GM18858 (cell line): ENCODE results near the gene CPED1.
A peak's percentile ranks its signal among the peaks of the same experiment; 100 is the strongest.

Source experiments
- ATAC-seq: cut with Tn5 transposase; IDR thresholded peaks from one replicate; pipeline ENCODE4 v1.9.1; 2021; ENCODE audit not compliant: unreplicated experiment

CPED1 gene

GRCh38 chr7:121137580-121137979 lies 149.1 kb downstream of the CPED1 start:
- ATAC-seq = no peak

GRCh38 chr7:121138262-121138933 lies 149.9 kb downstream of the CPED1 start:
- ATAC-seq = peak; percentile 100

DNA sequence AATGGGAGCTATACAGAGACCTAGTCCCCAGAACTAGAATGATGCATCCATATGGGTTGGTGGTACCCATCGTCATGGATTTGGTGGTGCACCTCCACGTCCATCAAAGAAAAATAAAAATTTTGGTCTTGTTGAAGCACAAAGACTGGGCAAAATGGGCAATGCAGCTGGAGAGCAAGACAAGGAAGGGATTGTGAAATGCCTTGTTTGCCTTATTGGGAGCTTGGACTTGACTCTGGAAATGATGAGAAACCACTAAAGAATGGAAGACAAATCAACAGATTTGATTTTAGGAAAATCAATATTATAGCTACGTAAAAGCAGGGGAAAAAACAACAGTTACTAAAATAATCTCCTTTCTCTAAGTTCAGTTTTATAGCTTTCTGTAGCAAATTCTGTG lies 150.9 kb downstream of the CPED1 start:
- no peak for ATAC-seq

- no peak for ATAC-seq
Measured at GRCh38 chr7:121140790-121141189, 152.3 kb downstream of the CPED1 start.

DNA sequence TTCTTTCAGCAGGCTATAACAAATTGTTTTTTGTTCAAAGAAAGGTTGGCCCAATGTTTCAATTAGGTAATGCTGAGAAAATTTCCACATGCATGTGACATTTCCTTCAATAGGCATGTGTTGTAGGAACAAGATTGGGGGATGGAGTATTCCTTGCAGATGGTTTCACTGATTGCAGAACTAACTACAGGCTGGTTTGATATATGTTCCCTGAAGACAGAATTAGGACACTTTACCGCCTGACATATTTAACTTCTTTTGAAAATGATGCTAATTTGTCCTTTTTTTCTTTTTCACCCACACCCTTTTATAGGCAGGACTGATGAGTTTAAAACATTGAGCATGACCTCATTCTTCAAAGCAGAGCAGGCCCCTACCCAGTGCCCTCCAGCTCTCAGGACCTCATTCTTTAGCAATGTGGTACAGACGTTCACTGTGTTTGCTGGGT lies 163.3 kb downstream of the CPED1 start:
- no peak for ATAC-seq

- no peak for ATAC-seq
Measured at GRCh38 chr7:121153411-121153810, 164.9 kb downstream of the CPED1 start.

GRCh38 chr7:121153995-121154394 lies 165.5 kb downstream of the CPED1 start:
- no peak for ATAC-seq

DNA sequence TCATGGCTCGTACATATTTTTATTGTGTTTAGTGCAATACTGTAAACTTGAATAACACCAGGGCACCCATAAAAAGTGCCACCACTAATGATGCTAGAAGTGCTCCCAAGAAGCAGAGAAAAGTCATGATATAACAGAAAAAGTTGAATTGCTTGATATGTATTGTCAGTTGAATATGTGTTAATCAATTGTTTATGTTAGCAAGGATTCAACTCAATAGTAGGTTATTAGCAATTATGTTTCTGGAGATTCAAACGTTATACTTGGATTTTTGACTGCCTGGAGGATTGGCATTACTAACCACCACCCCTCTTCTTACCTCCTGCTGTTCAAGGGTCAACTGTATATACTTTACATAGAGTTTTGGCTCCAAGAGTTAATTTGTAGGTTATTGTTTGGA lies 168.3 kb downstream of the CPED1 start:
- no peak for ATAC-seq

GRCh38 chr7:121157341-121157751 lies 168.8 kb downstream of the CPED1 start:
- no peak for ATAC-seq

GRCh38 chr7:121157885-121158590 lies 169.5 kb downstream of the CPED1 start:
- ATAC-seq = no peak

DNA sequence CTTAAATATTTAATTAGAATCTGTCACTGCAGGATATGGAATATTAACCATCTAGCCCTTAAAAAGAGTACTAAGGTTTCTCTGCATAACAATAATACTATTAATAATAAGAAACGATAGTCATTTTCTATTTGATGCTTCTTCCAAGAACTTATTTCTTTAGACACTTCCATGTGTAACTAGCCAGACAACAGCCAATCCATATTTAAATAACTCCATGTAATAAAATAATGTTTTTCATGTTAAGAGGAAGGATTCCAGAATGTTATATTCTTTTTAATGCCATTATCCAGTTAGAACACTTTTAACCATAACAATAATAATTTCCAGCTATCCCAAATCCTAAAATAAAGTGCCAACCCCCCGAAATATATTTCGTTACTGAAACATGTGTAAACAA lies 170.2 kb downstream of the CPED1 start:
- no peak for ATAC-seq

DNA sequence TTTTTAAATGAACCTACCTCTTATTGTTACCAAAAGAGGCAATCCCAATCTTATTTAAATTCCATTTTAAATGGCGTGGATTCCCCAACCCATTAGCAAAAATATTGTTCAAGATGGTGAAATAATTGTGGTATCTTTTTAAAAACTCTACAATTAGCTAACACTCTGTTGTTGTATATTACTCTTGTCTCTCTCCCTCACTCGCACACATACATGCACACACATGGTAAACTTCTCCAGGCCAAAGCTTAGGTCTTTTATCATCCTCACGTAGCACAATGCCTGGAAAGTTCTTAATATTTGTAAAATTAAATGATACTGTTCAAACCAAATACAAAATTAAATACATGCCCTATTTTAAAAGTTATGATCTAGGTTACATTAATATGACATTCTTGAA lies 171.0 kb downstream of the CPED1 start:
- no peak for ATAC-seq

DNA sequence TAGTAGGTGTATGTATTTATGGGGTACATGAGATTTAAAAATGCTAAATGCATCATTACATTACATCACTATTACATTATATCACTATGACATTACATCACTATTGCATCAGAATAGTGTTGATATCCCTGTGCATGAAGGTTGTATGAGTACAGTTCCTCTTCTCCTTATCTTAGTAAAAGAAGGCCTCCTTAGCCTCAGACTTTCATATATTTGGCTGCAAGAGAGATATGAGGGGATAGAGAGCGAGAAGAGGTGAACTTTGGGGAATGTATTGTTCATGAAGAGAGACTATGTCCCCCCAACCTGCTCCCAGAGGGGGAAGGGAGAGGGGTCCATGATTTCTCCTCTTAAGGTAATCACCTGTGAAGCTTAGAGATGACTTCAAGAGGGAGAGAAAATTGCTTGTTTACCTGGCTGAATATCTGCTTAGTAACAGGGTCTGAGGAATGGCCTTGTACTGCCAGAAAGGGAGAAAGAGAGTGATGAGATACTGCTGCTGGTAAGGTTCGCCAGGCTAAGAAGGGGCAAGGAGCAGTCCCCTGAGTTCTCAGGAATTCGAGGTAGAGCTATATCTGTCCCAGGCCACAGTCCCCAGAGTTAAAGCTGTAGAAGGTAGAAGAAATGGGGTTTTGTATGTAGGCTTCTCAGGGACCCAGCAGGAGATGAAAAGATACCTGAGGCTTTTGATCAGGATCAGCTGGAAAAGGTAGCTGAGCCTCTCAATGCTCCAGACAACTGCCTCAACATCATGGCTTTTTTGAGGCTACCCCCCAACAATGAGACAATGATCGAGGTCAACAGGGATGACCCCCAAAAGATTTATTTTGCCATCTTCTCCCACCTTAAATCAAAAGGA lies 171.9 kb downstream of the CPED1 start:
- no peak for ATAC-seq

DNA sequence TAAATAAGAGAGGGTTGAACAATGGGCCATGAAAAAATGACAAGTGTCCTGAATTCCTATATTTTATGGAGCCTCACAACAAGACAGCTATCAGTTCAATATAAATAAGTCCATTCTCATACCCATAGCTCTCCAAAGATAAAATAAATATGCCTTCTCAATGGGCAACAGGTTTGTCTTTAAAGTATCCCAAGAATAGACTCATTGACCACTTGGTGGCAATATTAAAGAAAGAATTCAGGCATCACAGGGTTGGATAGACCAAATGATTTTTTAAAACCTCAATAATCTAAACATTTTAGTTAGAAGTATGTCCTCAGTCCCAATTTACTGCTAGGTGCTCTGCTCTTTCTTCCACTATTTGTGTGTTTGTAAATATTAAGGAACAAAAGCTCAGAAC lies 175.2 kb downstream of the CPED1 start:
- no peak for ATAC-seq

DNA sequence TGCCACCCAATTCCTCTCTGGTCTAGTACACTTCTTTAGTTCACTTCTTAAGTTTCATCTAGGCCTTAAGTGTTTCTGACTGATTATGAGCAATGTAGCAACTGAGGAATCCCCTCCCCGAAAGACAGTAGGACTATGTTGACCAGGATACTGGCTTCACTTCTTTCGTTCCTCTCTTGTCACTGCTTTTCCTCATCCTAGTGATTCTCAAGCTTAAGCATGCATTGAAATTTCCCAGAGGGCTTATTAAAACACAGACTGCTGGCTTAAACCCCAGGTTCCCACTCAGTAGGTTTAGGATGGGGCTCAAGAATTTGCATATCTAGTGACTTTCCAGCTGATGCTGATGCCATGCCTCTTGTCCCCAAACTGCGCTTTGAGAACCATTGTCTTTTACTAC lies 175.7 kb downstream of the CPED1 start:
- ATAC-seq = no peak

- no peak for ATAC-seq
Measured at GRCh38 chr7:121166916-121167315, 178.4 kb downstream of the CPED1 start.

DNA sequence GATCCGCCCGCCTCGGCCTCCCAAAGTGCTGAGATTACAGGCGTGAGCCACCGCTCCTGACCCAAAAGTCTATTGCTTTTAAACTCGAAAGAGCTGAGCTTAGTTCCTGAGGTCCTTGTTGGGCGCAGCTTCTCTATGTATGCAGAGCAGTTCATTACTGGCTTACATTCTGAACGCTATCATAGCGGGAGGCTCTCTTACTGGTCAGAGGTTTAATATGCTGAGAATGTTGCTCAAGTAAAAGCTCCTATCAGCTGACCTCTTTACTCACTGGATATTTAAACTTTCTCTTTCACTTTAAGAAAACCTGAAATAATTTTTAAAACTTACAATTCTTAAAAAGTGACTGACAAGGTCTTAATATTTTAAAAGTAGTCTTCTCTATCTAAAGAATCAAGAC lies 179.5 kb downstream of the CPED1 start:
- no peak for ATAC-seq

- no peak for ATAC-seq
Measured at GRCh38 chr7:121169469-121169868, 181.0 kb downstream of the CPED1 start.

DNA sequence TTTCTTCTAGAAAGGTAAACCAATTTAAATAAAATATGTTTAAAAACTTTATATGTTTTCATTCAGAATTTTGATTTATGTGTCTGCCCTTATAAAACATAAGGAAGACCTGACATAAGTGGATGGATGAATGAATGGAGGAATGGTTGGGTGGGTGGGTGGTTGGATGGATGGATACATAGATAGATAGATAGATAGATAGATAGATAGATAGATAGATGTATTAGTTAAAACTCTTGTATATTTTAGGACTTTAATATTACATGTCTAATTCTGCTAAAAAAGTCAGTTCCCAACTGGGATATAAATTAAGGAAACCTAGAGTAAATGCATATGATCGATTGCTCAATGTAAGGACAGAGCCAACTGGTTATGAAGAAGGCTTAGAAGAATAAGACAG lies 184.0 kb downstream of the CPED1 start:
- no peak for ATAC-seq

GRCh38 chr7:121175826-121176225 lies 187.3 kb downstream of the CPED1 start:
- no peak for ATAC-seq

DNA sequence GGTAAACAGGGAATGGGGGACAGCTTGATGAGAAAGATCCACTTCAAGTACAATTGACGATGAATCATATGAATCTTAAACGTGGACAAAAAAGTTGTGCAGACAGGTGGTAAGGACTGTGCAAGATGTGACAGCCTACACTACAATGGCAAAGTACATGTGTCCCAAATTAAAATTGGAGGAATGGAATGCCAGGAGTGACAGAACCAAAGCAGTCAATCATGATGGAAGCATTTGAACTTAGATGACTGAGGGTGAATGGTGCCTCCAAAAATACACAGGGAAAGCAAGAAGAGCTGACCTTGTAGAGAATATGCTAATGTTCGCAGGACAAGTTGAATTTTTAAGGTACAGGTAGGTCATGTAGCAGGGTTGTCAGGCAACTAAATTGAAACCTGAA lies 189.9 kb downstream of the CPED1 start:
- ATAC-seq = no peak
